ENCODE measurements around the gene WDR5. TPM values are rescaled to one million over a fixed set of nuclear protein-coding genes. Genes with fewer than 3 reads are reported as not detected.

The WDR5 gene
- total RNA-seq, 1 experiment from 2014 or later: 16.3 TPM

DNA sequence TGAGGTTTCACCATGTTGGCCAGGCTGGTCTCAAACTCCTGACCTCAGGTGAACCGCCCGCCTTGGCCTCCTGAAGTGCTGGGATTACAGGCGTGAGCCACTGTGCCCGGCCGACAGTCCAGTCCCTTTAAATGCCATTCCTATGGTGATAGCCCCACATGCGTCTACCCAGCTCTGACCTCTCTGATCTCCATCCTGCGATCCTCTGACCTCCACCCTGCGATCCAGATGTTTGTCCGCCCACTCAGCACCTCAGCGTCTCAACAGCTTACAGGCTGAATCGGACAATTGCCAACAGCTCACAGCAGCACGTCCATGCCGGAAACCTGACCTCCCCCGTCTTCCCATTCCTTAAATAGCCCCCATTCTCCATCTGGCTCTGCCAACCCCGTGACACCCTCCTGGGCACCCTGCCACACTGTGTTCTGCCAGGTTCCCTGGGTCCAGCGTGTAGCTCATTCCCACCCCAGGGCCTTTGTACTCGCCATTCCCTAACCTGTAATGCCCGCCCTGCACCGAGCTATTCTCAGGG, 72.5 kb downstream of the WDR5 start:
- DNase-seq (ENCODE audit: low read depth): no peak

DNA sequence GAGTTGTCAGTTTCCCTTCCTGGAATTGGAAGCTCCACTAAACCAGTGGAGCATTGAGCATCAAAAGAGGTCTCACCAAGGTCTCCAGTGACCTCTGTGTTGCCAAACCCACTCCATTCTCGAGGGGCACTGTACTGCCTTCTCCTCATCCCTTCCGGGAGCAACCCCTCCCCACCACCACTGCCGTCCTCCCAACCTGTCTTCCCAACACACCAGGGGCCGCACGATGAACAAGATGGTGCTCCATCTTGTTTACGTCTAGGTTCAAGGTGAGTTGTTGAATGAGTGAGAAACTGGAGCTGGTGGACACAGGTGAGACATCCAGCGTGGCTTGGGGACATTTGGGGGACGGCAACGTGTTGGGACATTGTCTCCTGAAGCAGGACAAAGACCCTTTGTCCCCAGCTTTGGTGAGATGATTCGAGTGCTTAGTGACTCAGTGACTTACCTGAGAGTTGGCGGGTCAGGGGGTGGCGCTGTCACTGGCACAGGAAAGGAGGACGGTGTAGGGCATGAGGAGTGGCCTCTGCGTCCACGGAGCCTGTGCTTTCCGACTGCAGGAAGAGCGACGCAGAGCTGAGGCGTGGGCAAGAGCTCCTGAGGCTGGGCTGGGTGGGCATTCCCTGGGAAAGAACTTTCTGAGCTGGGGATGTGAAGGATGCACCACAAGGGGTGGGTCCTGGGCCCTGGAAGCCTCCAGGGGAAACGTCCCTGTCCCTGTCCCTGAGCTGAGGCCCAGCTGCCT, 73.3 kb downstream of the WDR5 start:
- DNase-seq (ENCODE audit: low read depth): no peak

Other genes starting within 250 kb of the WDR5 start
- 10.3 and 16.2 TPM in 2 replicates for gene VAV2, start 143.8 kb upstream of the WDR5 start, total RNA-seq (2014; rRNA removed; shearing (Covaris generic))
- gene BRD3OS, start 110.6 kb upstream of the WDR5 start, total RNA-seq (2014; rRNA removed; shearing (Covaris generic)): 16.4 and 16.7 TPM in 2 replicates
- 1.6 and 2.2 TPM in 2 replicates for gene BRD3, start 68.1 kb upstream of the WDR5 start, total RNA-seq (2014; rRNA removed; shearing (Covaris generic))
- not detected in 2 replicates for gene RNU6ATAC, start 28.5 kb downstream of the WDR5 start, total RNA-seq (2014; rRNA removed; shearing (Covaris generic))
- gene RXRA, start 190.4 kb downstream of the WDR5 start, total RNA-seq (2014; rRNA removed; shearing (Covaris generic)): 3.5 and 5.1 TPM in 2 replicates

Data from RPMI7951 (cell line).